ENCODE results near the gene ST8SIA5.

ST8SIA5 gene

DNA sequence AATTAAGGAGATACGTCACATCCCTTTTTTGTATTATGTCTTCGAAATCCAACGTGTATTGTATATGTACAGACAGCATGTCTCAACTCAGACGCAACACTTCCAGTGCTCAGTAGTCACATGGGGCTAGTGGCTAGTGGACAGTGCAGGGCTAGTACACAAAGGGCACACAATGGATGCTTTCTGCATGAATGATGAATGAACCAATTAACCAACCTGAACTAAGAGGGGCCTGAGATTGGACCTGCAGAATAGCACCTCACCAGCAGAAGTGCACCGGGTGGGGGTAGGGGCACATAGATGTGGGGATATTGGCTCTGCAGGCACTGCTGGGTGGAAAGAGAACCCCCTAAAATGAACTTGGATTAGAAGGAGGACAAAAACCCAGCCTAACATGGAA is 20.7 kb downstream of the ST8SIA5 start:
- DNase-seq (ENCODE audit: low spot score) = no peak
- Histone ChIP-seq H3K4ac (ENCODE audit: low read length) (no peak overlapping the region), H4K8ac (ENCODE audit: low read depth, low read length) (no peak overlapping the region), H3K79me1 (ENCODE audit: low read depth, low read length) (no peaks in the 10 kb centered on the region), H3K36me3 (replicated peaks in 1 of 2; ENCODE audit: control insufficient read depth in 2 of 2, insufficient read depth in 2 of 2, low read length in 2 of 2) (no peaks in the 10 kb centered on the region), H3K4me1 (ENCODE audit: control insufficient read depth in 2 of 2, insufficient read depth in 1 of 2, low read depth in 1 of 2, low read length in 2 of 2) (peaks cover 0 to 5% of the 10 kb centered on the region in 2 donors), H2BK5ac (ENCODE audit: low read length) (no peak overlapping the region), H2AK5ac (ENCODE audit: low read depth, low read length) (no peak overlapping the region), H3K18ac (ENCODE audit: low read length) (no peak overlapping the region), H3K27ac (replicated peaks; ENCODE audit: low read length) (no peak overlapping the region), H3K4me3 (ENCODE audit: low read length in 2 of 2) (no peak overlapping the region), H3K9me3 (replicated peaks in 1 of 2; ENCODE audit: control insufficient read depth in 2 of 2, insufficient read depth in 1 of 2, low read depth in 1 of 2, low read length in 2 of 2) (peaks cover 0 to 3% of the 10 kb centered on the region in 2 donors), H2BK120ac (ENCODE audit: low read depth, low read length) (no peak overlapping the region), H3K27me3 (ENCODE audit: control insufficient read depth in 3 of 3, insufficient read depth in 3 of 3, low read depth in 1 of 3, low read length in 3 of 3) (no peaks in the 10 kb centered on the region), H3K9ac (ENCODE audit: low read depth, low read length, poor library complexity) (no peak overlapping the region), H3K14ac (ENCODE audit: low read length) (no peak overlapping the region), H2BK12ac (ENCODE audit: low read length) (no peak overlapping the region), H4K91ac (ENCODE audit: low read depth, low read length, poor library complexity) (no peak overlapping the region), H3K4me2 (ENCODE audit: insufficient read depth, low read length, poor library complexity, severe bottlenecking) (no peak overlapping the region), H2AFZ (ENCODE audit: low read length) (no peak overlapping the region), H3K23ac (ENCODE audit: low read depth, low read length, poor library complexity) (no peak overlapping the region), H2BK15ac (ENCODE audit: low read length) (no peak overlapping the region)
- no CpG with 5 or more reads among the region's 5 CpGs for WGBS, 2 donors (ENCODE audit: extremely low coverage in 2 of 2, insufficient read length in 2 of 2, insufficient replicate concordance in 1 of 2)

DNA sequence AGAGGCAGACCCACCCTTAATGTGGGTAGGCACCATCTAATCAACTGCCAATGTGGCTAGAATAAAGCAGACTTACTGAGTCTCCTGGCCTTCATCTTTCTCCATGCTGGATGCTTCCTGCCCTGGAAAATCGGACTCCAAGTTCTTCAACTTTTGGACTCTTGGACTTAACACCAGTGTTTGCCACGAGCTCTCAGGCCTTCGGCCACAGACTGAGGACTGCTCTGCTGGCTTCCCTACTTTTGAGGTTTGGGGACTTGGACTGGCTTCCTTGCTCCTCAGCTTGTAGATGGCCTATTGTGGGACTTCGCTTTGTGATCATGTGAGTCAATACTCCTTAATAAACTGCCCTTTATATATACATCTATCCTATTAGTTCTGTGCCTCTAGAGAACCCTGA is 21.9 kb downstream of the ST8SIA5 start:
- no peak for DNase-seq (ENCODE audit: low spot score)
- no peak overlapping the region for H2AFZ ChIP-seq (ENCODE audit: low read length)
- H4K8ac ChIP-seq (ENCODE audit: low read depth, low read length) = no peak overlapping the region
- H3K4me3 ChIP-seq (ENCODE audit: low read length in 2 of 2) = no peak overlapping the region
- no peak overlapping the region for H3K9ac ChIP-seq (ENCODE audit: low read depth, low read length, poor library complexity)
- no peak overlapping the region for H2BK12ac ChIP-seq (ENCODE audit: low read length)
- H3K79me1 ChIP-seq (ENCODE audit: low read depth, low read length) = no peaks in the 10 kb centered on the region
- no peaks in the 10 kb centered on the region for H3K36me3 ChIP-seq (replicated peaks in 1 of 2; ENCODE audit: control insufficient read depth in 2 of 2, insufficient read depth in 2 of 2, low read length in 2 of 2)
- no peak overlapping the region for H3K14ac ChIP-seq (ENCODE audit: low read length)
- H4K91ac ChIP-seq (ENCODE audit: low read depth, low read length, poor library complexity) = no peak overlapping the region
- no peak overlapping the region for H3K23ac ChIP-seq (ENCODE audit: low read depth, low read length, poor library complexity)
- no peak overlapping the region for H3K4me2 ChIP-seq (ENCODE audit: insufficient read depth, low read length, poor library complexity, severe bottlenecking)
- peaks cover 0 to 5% of the 10 kb centered on the region in 2 donors for H3K4me1 ChIP-seq (ENCODE audit: control insufficient read depth in 2 of 2, insufficient read depth in 1 of 2, low read depth in 1 of 2, low read length in 2 of 2)
- H3K27me3 ChIP-seq (ENCODE audit: control insufficient read depth in 3 of 3, insufficient read depth in 3 of 3, low read depth in 1 of 3, low read length in 3 of 3) = no peaks in the 10 kb centered on the region
- no peak overlapping the region for H2BK15ac ChIP-seq (ENCODE audit: low read length)
- H3K9me3 ChIP-seq (replicated peaks in 1 of 2; ENCODE audit: control insufficient read depth in 2 of 2, insufficient read depth in 1 of 2, low read depth in 1 of 2, low read length in 2 of 2) = peaks cover 4 to 6% of the 10 kb centered on the region in 2 donors
- no peak overlapping the region for H2BK5ac ChIP-seq (ENCODE audit: low read length)
- no peak overlapping the region for H2AK5ac ChIP-seq (ENCODE audit: low read depth, low read length)
- H2BK120ac ChIP-seq (ENCODE audit: low read depth, low read length) = no peak overlapping the region
- H3K4ac ChIP-seq (ENCODE audit: low read length) = no peak overlapping the region
- H3K18ac ChIP-seq (ENCODE audit: low read length) = no peak overlapping the region
- WGBS, 2 donors (ENCODE audit: extremely low coverage in 2 of 2, insufficient read length in 2 of 2, insufficient replicate concordance in 1 of 2) = no CpG with 5 or more reads among the region's 4 CpGs
- H3K27ac ChIP-seq (replicated peaks; ENCODE audit: low read length) = no peak overlapping the region

DNA sequence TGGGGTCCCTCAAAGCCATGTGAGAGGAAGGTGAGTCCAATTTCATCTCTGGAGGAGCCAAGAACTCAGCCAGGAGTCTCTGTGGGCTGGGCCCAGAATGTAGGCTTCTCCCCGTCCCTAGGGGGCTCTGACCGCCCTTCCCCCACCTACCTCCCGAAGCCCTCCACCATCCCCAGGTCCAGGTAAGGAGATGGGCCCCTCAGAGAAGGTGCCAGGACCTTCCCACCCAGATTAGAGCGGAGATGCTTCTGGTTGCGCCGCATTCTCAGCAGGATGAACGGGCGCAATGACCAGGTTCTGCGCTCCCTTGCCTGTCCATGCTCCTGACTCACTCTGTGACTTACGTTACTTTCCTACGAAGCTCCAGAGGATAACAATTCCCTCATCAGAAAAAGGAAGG is 23.0 kb downstream of the ST8SIA5 start:
- H3K9ac ChIP-seq (ENCODE audit: low read depth, low read length, poor library complexity) = no peak overlapping the region
- no CpG with 5 or more reads among the region's 11 CpGs for WGBS, 2 donors (ENCODE audit: extremely low coverage in 2 of 2, insufficient read length in 2 of 2, insufficient replicate concordance in 1 of 2)
- no peak for DNase-seq (ENCODE audit: low spot score)

DNA sequence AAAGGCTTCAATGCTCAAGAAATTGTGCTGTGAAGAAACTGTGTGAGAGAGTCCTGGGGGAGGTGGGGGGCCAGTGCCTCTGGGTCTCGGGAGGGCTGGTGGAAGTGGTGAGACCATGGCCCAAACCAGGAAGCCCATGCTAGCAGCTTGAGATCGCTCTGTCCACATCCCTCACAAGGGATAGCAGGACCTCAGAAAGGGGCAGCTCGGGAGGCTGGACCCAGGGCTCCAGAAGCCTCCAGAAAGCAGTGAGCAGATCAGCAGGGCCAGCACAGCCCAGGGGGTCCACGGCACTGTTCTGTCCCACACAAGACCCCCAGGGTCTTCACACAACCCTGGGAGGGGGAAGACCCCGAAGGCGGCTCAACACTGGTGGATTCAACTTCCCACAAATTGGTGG is 24.1 kb downstream of the ST8SIA5 start:
- Histone ChIP-seq H2BK12ac (ENCODE audit: low read length) (no peak overlapping the region), H2AK5ac (ENCODE audit: low read depth, low read length) (no peak overlapping the region), H4K91ac (ENCODE audit: low read depth, low read length, poor library complexity) (no peak overlapping the region), H3K23ac (ENCODE audit: low read depth, low read length, poor library complexity) (no peak overlapping the region), H3K9ac (ENCODE audit: low read depth, low read length, poor library complexity) (no peak overlapping the region), H3K4me1 (ENCODE audit: control insufficient read depth in 2 of 2, insufficient read depth in 1 of 2, low read depth in 1 of 2, low read length in 2 of 2) (peaks cover 0 to 5% of the 10 kb centered on the region in 2 donors), H3K18ac (ENCODE audit: low read length) (no peak overlapping the region), H3K27ac (replicated peaks; ENCODE audit: low read length) (no peak overlapping the region), H3K4me3 (ENCODE audit: low read length in 2 of 2) (no peak overlapping the region), H2BK120ac (ENCODE audit: low read depth, low read length) (no peak overlapping the region), H3K27me3 (ENCODE audit: control insufficient read depth in 3 of 3, insufficient read depth in 3 of 3, low read depth in 1 of 3, low read length in 3 of 3) (no peaks in the 10 kb centered on the region), H3K36me3 (replicated peaks in 1 of 2; ENCODE audit: control insufficient read depth in 2 of 2, insufficient read depth in 2 of 2, low read length in 2 of 2) (no peaks in the 10 kb centered on the region), H2AFZ (ENCODE audit: low read length) (no peak overlapping the region), H3K14ac (ENCODE audit: low read length) (no peak overlapping the region), H2BK5ac (ENCODE audit: low read length) (no peak overlapping the region), H3K4ac (ENCODE audit: low read length) (no peak overlapping the region), H2BK15ac (ENCODE audit: low read length) (no peak overlapping the region), H3K4me2 (ENCODE audit: insufficient read depth, low read length, poor library complexity, severe bottlenecking) (no peak overlapping the region), H4K8ac (ENCODE audit: low read depth, low read length) (no peak overlapping the region), H3K79me1 (ENCODE audit: low read depth, low read length) (no peaks in the 10 kb centered on the region), H3K9me3 (replicated peaks in 1 of 2; ENCODE audit: control insufficient read depth in 2 of 2, insufficient read depth in 1 of 2, low read depth in 1 of 2, low read length in 2 of 2) (peaks cover 4 to 13% of the 10 kb centered on the region in 2 donors)
- WGBS, 2 donors (ENCODE audit: extremely low coverage in 2 of 2, insufficient read length in 2 of 2, insufficient replicate concordance in 1 of 2) = no CpG with 5 or more reads among the region's 6 CpGs
- DNase-seq (ENCODE audit: low spot score) = no peak

More for the DNA sequence above, 23.0 kb downstream of the ST8SIA5 start:
- H3K4ac ChIP-seq (ENCODE audit: low read length) = no peak overlapping the region
- no peak overlapping the region for H2BK12ac ChIP-seq (ENCODE audit: low read length)
- H3K23ac ChIP-seq (ENCODE audit: low read depth, low read length, poor library complexity) = no peak overlapping the region
- no peak overlapping the region for H2BK120ac ChIP-seq (ENCODE audit: low read depth, low read length)
- no peak overlapping the region for H3K4me2 ChIP-seq (ENCODE audit: insufficient read depth, low read length, poor library complexity, severe bottlenecking)
- H3K36me3 ChIP-seq (replicated peaks in 1 of 2; ENCODE audit: control insufficient read depth in 2 of 2, insufficient read depth in 2 of 2, low read length in 2 of 2) = no peaks in the 10 kb centered on the region
- H2AK5ac ChIP-seq (ENCODE audit: low read depth, low read length) = peak overlapping the region; percentile 73
- no peak overlapping the region for H2AFZ ChIP-seq (ENCODE audit: low read length)
- H4K91ac ChIP-seq (ENCODE audit: low read depth, low read length, poor library complexity) = no peak overlapping the region
- no peak overlapping the region for H3K18ac ChIP-seq (ENCODE audit: low read length)
- H3K27me3 ChIP-seq (ENCODE audit: control insufficient read depth in 3 of 3, insufficient read depth in 3 of 3, low read depth in 1 of 3, low read length in 3 of 3) = no peaks in the 10 kb centered on the region
- no peak overlapping the region for H3K4me3 ChIP-seq (ENCODE audit: low read length in 2 of 2)
- peaks cover 0 to 5% of the 10 kb centered on the region in 2 donors for H3K4me1 ChIP-seq (ENCODE audit: control insufficient read depth in 2 of 2, insufficient read depth in 1 of 2, low read depth in 1 of 2, low read length in 2 of 2)
- H3K14ac ChIP-seq (ENCODE audit: low read length) = no peak overlapping the region
- no peaks in the 10 kb centered on the region for H3K79me1 ChIP-seq (ENCODE audit: low read depth, low read length)
- H4K8ac ChIP-seq (ENCODE audit: low read depth, low read length) = no peak overlapping the region
- no peak overlapping the region for H3K27ac ChIP-seq (replicated peaks; ENCODE audit: low read length)
- H3K9me3 ChIP-seq (replicated peaks in 1 of 2; ENCODE audit: control insufficient read depth in 2 of 2, insufficient read depth in 1 of 2, low read depth in 1 of 2, low read length in 2 of 2) = peaks cover 4 to 13% of the 10 kb centered on the region in 2 donors
- no peak overlapping the region for H2BK5ac ChIP-seq (ENCODE audit: low read length)
- no peak overlapping the region for H2BK15ac ChIP-seq (ENCODE audit: low read length)
